MCF 10A (cell line): Measurements from ENCODE around the gene C1orf21. TPM values are rescaled to one million over a fixed set of nuclear protein-coding genes. Genes with fewer than 3 reads are reported as not detected.

ENCODE experiments used
- BruUV-seq: library from RNA; stranded (reverse); fragments of 400-500 nt; replicated peaks from 2 replicates; lab custom pipeline; 2021; lab: Mats Ljungman, UMichigan
- CTCF ChIA-PET: fragments of 300-600 bp; sonication (Branson Sonifier 250); formaldehyde crosslinking; extraction: SDS; loops from one replicate; lab custom pipeline; 2021; ENCODE audit warnings: antibody characterized with exemption, inconsistent platforms; lab: Yijun Ruan, JAX
- POLR2A ChIA-PET: fragments of 300-600, 350-650 bp; sonication (Branson Sonifier 250); formaldehyde crosslinking; extraction: SDS; loops from one replicate; lab custom pipeline; 2020; ENCODE audit warnings: antibody characterized with exemption, inconsistent platforms; lab: Yijun Ruan, JAX
- DNase-seq: peaks from one replicate; pipeline ENCODE4 v3.0.0-alpha.2; 2018; ENCODE audit not compliant: unreplicated experiment
- H3K27ac Mint-ChIP-seq: one replicate; pipeline ENCODE4 v1.8.0; 2022; ENCODE audit warnings: mild to moderate bottlenecking, low read depth, mixed read lengths; ENCODE audit not compliant: unreplicated experiment
- H3K27me3 Mint-ChIP-seq: one replicate; pipeline ENCODE4 v1.8.0; 2022; ENCODE audit warnings: mixed read lengths; ENCODE audit not compliant: insufficient read depth, unreplicated experiment
- H3K36me3 Mint-ChIP-seq: one replicate; pipeline ENCODE4 v1.8.0; 2022; ENCODE audit warnings: mild to moderate bottlenecking, moderate library complexity, mixed read lengths; ENCODE audit not compliant: insufficient read depth, unreplicated experiment
- H3K4me1 Mint-ChIP-seq: one replicate; pipeline ENCODE4 v1.8.0; 2022; ENCODE audit warnings: mixed read lengths; ENCODE audit not compliant: insufficient read depth, unreplicated experiment
- H3K4me3 Mint-ChIP-seq: one replicate; pipeline ENCODE4 v1.8.0; 2022; ENCODE audit warnings: mild to moderate bottlenecking, moderate library complexity, mixed read lengths; ENCODE audit not compliant: unreplicated experiment
- H3K9me3 Mint-ChIP-seq: one replicate; pipeline ENCODE4 v1.8.0; 2022; ENCODE audit warnings: mixed read lengths; ENCODE audit not compliant: unreplicated experiment
- intact Hi-C: fragments of 100-400 bp; cut with micrococcal nuclease; formaldehyde crosslinking; loops from 2 replicates; pipeline ENCODE4 v1.14.1; 2022
- total RNA-seq: library from RNA; stranded (reverse); gene quantifications from 2 replicates; pipeline ENCODE4 v1.2.3, GENCODE V29; 2022
- TF ChIP-seq, protein P1 (sequence below): fragments of 200-600 bp; IDR thresholded peaks from one replicate; pipeline ENCODE4 v1.8.0; 2022; ENCODE audit warnings: antibody characterized with exemption, mild to moderate bottlenecking; ENCODE audit not compliant: unreplicated experiment

C1orf21 gene
- total RNA-seq, 1 experiment from 2014 or later = 23.2 TPM

DNA sequence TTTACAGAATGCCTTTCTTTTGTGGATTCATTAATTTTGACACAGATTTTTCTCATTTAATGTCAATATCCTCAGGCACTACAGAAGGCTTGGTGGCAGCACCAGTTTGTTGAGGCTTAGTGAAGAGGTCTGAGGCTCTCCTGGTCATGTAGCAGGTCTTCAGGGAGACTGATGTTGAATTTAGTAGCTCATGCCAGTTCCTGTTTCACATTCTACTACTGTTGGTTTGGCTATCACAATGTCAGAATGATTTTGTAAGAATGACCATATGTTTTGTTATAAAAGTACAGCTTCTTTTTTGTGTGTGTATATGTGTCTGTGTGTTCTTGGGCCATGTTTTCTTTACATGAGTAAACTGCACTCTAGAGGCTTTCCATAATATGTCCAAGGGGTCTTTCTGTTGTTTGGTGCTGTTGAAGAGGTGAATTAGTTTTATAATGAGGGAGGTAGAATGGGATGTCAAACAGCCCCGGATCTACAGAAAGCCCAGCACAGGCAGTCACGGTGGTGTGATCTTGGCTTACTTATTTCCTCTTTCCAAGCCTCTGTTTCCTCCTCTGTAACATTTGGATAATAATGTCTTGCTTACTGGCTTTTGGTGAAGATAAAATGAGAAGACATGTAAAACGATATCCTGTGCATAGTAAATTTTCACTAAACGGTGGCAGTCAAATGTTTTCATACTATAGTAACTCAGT is 32.0 kb downstream of the C1orf21 start:
- Mint-ChIP-seq H3K27me3 (no peaks in the 10 kb centered on the region), H3K36me3 (peaks cover 24% of the 10 kb centered on the region), H3K27ac (no peak overlapping the region), H3K9me3 (no peaks in the 10 kb centered on the region), H3K4me1 (peaks cover 35% of the 10 kb centered on the region), H3K4me3 (no peak overlapping the region)
- ChIA-PET POLR2A (interaction anchor here (1.1 to 4.9 kb wide), 2 partner anchors 11 to 28 kb away, joined by 4 to 19 read pairs; no protein-coding TSS in a partner anchor), CTCF (interaction anchor here (0.7 to 0.9 kb wide), 2 partner anchors 53 to 54 kb away, joined by 3 to 6 read pairs; no protein-coding TSS in a partner anchor)
- TF ChIP-seq, protein P1, sequence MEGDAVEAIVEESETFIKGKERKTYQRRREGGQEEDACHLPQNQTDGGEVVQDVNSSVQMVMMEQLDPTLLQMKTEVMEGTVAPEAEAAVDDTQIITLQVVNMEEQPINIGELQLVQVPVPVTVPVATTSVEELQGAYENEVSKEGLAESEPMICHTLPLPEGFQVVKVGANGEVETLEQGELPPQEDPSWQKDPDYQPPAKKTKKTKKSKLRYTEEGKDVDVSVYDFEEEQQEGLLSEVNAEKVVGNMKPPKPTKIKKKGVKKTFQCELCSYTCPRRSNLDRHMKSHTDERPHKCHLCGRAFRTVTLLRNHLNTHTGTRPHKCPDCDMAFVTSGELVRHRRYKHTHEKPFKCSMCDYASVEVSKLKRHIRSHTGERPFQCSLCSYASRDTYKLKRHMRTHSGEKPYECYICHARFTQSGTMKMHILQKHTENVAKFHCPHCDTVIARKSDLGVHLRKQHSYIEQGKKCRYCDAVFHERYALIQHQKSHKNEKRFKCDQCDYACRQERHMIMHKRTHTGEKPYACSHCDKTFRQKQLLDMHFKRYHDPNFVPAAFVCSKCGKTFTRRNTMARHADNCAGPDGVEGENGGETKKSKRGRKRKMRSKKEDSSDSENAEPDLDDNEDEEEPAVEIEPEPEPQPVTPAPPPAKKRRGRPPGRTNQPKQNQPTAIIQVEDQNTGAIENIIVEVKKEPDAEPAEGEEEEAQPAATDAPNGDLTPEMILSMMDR = no peak
- DNase-seq = no peak
- BruUV-seq = no TSS peak
- intact Hi-C loops = no loop called here

DNA sequence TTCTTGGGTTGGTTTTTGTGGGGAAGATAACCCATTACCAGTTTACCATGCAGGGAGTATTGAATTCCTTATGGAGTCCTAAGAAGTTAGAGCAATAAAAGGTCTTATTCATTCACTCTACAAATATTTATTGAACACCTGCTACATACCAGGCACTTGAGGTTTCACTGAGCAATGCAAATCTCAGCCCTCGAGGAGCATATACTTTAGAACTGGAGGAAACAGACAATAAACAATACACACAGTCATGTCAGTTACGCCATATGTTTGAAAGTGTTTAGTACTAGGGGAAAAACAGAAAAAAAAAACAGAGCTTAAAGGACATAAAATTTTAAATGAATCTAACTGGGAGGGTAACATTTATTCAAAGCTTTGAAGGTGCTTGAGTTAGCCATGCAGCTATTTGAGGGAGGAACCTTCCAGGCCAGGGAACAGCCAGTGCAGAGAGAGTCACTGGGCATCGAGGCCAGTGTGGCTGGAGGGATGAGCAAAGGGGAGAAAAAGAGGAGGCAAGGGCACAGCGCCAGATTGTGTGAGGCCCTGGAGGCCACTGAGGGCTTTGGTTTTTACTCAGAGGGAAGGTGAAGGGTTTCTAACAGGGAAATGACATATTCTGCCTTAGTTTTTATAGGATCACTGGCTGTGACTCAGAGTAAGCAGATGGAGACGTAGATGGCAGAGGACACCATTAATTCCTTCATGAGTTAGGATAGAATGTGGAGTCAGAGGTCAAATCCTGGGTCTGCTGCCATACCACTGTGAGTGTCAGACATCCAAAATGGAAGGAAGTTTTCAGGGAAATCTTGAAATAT is 32.7 kb downstream of the C1orf21 start:
- no peaks in the 10 kb centered on the region for H3K9me3 Mint-ChIP-seq
- intact Hi-C loops = no loop called here
- H3K36me3 Mint-ChIP-seq = peaks cover 17% of the 10 kb centered on the region
- H3K4me3 Mint-ChIP-seq = no peak overlapping the region
- no peak overlapping the region for H3K27ac Mint-ChIP-seq
- H3K4me1 Mint-ChIP-seq = peaks cover 43% of the 10 kb centered on the region
- H3K27me3 Mint-ChIP-seq = no peaks in the 10 kb centered on the region
- POLR2A ChIA-PET = interaction anchor here (4.9 kb wide), 1 partner anchor 12 kb away, joined by 19 read pairs; no protein-coding TSS in a partner anchor
- BruUV-seq = no TSS peak
- peak; percentile 28 for DNase-seq
- TF ChIP-seq, protein P1 = no peak
- CTCF ChIA-PET = interaction anchor here (0.6 kb wide), 5 partner anchors 30 to 1628 kb away, joined by 3 to 6 read pairs (median 3); no protein-coding TSS in a partner anchor

DNA sequence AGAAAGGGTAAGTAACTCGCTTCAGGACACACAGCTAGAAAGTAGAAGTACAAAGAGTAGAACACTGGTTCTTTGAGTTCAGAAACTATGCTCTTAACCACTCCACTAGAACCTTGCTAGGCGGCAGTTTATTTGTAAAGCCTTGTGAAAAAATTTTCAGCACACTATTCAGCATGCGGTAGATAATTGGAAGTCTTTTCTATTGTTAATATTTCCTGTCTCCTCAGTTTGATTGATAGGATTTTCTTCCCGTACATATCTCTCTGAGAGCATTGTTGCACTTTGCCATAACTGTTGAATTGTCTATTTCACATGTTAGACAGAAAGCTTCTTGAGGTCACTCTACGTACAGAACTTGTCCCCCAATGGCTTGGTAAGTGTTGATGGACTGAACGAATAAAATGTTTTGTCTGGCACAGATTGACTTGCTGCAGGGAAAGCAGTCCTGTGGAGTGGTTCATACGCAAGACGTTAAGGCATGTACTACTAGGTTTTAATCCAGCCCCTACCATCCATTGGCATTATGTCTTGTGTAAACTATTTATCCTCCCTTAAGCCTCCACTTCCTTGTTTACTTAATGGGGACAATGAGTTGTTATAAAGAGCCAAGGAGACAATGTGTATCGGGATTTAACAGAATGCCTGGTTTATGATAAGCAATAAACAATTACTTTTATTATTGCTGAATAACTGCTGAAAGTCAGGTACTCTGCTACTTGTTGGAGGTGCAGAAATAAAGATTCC is 35.8 kb downstream of the C1orf21 start:
- CTCF ChIA-PET = interaction anchor here (0.6 to 0.7 kb wide), 2 partner anchors 128 to 1188 kb away, joined by 3 read pairs; no protein-coding TSS in a partner anchor
- BruUV-seq = no TSS peak
- H3K4me1 Mint-ChIP-seq = peaks cover 43% of the 10 kb centered on the region
- no peaks in the 10 kb centered on the region for H3K9me3 Mint-ChIP-seq
- H3K4me3 Mint-ChIP-seq = no peak overlapping the region
- no peaks in the 10 kb centered on the region for H3K27me3 Mint-ChIP-seq
- peaks cover 10% of the 10 kb centered on the region for H3K36me3 Mint-ChIP-seq
- TF ChIP-seq, protein P1 = no peak
- no peak overlapping the region for H3K27ac Mint-ChIP-seq
- no peak for DNase-seq
- POLR2A ChIA-PET = interaction anchor here (0.6 to 2.3 kb wide), 4 partner anchors 8 to 36 kb away, joined by 3 to 17 read pairs (median 8); partner anchors contain the start of gene C1orf21
- intact Hi-C loops = no loop called here
